GM10248 (cell line): ENCODE results near the gene DERL3.

Experiments
- CTCF ChIA-PET: fragments of 300-600 bp; sonication (Branson Sonifier 250); formaldehyde crosslinking; extraction: SDS; loops from one replicate; lab custom pipeline; 2021; ENCODE audit warnings: antibody characterized with exemption; lab: Yijun Ruan, JAX
- POLR2A ChIA-PET: fragments of 350-650 bp; sonication (Branson Sonifier 250); formaldehyde crosslinking; extraction: SDS; loops from one replicate; lab custom pipeline; 2020; ENCODE audit warnings: antibody characterized with exemption; lab: Yijun Ruan, JAX
- DNase-seq: peaks from one replicate; pipeline ENCODE4 v3.0.0; 2012; ENCODE audit errors: extremely low spot score
- TF ChIP-seq, protein P1 (sequence below): IDR thresholded peaks from 2 replicates; pipeline ENCODE4 v1.5.1; 2012; ENCODE audit warnings: mild to moderate bottlenecking, low read depth; ENCODE audit errors: extremely low read depth, missing control alignments, control extremely low read depth

Gene DERL3

DNA sequence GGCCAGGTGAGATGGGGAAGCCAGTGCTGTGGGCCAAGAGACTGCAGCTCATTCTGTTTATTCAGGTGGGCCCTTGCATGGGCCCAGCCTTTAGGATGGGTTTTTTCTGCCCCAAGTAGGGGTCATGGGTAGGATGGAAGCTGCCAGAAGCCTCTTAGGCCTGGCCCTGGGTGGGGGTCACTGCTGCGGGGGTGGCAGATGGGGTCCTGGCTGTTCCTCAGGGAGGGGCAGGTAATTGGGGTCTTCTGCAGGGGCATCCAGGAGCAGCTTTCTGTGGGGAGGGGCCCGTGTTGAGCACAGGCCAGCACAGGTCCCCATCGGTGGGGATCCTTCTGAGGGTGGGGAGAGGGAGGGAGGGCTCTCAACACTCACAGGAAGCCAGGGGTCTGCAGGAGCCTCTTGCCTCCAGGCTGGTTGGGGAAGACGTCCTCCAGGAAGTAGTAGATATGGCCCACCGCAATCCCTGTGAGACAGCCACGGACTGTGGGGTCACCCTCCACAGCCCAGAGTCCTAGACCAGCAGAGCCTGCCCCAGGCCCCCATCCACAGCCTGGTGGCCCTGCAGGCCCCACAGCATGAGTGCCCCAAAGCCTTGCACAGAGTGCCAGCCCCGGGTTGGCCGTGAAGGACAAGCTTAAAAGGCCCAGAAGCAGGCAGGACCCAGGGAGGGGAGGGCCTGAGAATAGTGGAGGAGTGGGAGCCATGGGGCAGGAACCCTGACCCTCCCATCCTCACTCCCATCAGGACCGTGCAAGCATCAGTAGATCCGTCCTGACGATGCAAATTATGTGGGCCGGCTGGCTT is 1.9 kb downstream of the DERL3 start:
- TF ChIP-seq, protein P1, sequence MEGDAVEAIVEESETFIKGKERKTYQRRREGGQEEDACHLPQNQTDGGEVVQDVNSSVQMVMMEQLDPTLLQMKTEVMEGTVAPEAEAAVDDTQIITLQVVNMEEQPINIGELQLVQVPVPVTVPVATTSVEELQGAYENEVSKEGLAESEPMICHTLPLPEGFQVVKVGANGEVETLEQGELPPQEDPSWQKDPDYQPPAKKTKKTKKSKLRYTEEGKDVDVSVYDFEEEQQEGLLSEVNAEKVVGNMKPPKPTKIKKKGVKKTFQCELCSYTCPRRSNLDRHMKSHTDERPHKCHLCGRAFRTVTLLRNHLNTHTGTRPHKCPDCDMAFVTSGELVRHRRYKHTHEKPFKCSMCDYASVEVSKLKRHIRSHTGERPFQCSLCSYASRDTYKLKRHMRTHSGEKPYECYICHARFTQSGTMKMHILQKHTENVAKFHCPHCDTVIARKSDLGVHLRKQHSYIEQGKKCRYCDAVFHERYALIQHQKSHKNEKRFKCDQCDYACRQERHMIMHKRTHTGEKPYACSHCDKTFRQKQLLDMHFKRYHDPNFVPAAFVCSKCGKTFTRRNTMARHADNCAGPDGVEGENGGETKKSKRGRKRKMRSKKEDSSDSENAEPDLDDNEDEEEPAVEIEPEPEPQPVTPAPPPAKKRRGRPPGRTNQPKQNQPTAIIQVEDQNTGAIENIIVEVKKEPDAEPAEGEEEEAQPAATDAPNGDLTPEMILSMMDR, result no peak
- POLR2A ChIA-PET, result no interaction called here
- CTCF ChIA-PET, result interaction anchor here (1.0 to 4.0 kb wide), 6 partner anchors 8 to 66 kb away, joined by 3 to 22 read pairs (median 4); partner anchors contain the start of gene SLC2A11
- DNase-seq, result no peak

- DNase-seq, result no peak
- TF ChIP-seq, protein P1, result no peak
- CTCF ChIA-PET, result interaction anchor here (1.0 to 4.0 kb wide), 5 partner anchors 8 to 65 kb away, joined by 3 to 22 read pairs (median 4); partner anchors contain the start of gene SLC2A11
- POLR2A ChIA-PET, result no interaction called here
These were observed 2.5 kb downstream of the DERL3 start for GRCh38 chr22:23836281-23836680.

DNA sequence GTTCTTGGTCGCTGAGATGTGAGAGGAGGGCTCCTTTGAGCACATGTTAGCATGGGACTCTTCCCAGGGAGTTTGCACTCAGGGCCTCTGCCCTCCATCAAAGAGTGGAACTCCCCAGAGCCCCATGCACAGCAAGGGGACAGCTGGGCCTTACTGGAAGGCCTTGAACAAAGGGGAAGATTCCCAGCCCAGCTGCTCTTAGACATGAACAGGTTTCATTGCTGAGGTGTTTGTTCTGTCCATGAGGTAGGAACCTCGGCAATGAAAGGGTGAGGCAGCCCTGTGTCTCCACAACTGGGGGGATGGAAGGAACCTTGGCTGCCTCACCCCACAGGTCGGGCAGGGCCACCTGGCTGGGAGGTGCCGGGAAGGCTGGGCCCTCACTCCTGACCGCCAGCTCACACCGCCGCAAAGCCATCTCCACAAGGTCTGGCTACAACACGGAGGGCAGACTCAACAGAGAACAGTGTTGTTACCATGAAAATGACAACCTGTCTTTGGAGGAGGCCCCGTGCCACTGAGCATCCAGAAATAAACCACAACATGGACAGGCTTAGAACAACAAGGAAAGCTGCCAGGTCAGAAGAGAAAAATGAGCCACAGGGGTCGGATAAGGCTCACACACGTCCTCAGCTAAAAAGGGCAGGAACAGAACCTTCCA is 3.2 kb downstream of the DERL3 start:
- no peak for DNase-seq
- TF ChIP-seq, protein P1, result no peak
- ChIA-PET CTCF (interaction anchor here (1.0 to 4.0 kb wide), 7 partner anchors 7 to 65 kb away, joined by 3 to 22 read pairs (median 4); partner anchors contain the start of genes MIF and SLC2A11), POLR2A (interaction anchor here (0.5 kb wide), 1 partner anchor 22 kb away, joined by 3 read pairs; no protein-coding TSS in a partner anchor)

GRCh38 chr22:23834793-23835483 is 3.9 kb downstream of the DERL3 start:
- POLR2A ChIA-PET, result interaction anchor here (0.5 kb wide), 1 partner anchor 22 kb away, joined by 3 read pairs; no protein-coding TSS in a partner anchor
- TF ChIP-seq, protein P1, result no peak
- CTCF ChIA-PET, result interaction anchor here (0.9 to 4.0 kb wide), 4 partner anchors 8 to 59 kb away, joined by 3 to 22 read pairs (median 4); partner anchors contain the start of gene MIF
- DNase-seq, result no peak

DNA sequence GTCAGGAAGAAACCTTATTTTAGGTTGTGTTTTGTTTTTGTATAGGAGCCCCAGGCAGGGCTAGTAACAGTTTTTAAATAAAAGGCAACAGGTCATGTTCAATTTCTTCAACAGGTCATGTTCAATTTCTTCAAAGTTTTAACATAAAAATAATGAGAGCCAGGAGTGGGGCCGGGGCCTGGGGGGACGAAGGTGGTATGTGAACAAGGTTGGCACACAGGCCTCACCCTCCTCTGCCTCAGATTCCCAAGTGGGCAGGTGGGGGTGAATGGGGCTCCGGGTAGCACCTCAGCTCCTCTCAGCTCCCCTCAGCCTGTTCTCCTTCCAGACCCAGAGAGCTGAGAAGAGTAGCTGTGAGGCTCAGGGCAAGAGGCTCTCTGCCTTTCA is 4.4 kb downstream of the DERL3 start:
- ChIA-PET POLR2A (no interaction called here), CTCF (interaction anchor here (0.9 to 4.0 kb wide), 3 partner anchors 9 to 16 kb away, joined by 3 to 22 read pairs (median 4); no protein-coding TSS in a partner anchor)
- DNase-seq, result no peak

More for the DNA sequence above, 4.4 kb downstream of the DERL3 start:
- TF ChIP-seq, protein P1, result no peak
